ENCODE results near the gene OR6K2. TPM values are rescaled to one million over a fixed set of nuclear protein-coding genes. Genes with fewer than 3 reads are reported as not detected.
A peak's percentile ranks its signal among the peaks of the same experiment; 100 is the strongest.

Gene OR6K2
- total RNA-seq, 3 donors from 2014 or later (not counting 1 experiment from before 2014, with no cell fraction given), result not detected

DNA sequence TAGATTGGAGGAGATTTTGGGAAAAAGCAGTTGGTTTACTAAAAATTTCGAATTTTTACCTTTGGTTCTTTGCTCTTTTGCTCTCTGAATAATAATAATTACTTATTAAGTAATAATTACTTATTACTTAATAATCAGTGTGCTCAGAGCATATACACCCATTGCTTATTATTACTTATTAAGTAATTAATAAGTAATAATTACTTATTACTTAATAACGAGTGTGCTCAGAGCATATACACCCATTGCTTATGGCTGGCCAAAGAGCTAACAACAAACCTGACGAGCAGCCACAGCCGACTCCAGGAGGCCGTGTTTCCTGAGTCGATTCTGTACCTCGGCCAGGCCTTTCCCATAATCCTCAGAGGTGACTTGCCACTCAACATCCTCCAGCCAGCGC lies 34.4 kb downstream of the OR6K2 start:
- Mint-ChIP-seq H3K4me1 (no peaks in the 10 kb centered on the region), H3K27ac (no peak overlapping the region), H3K36me3 (no peaks in the 10 kb centered on the region), H3K4me3 (no peak overlapping the region), H3K9me3 (no peaks in the 10 kb centered on the region), H3K27me3 (ENCODE audit: low read depth in 2 of 2) (peaks cover 3 to 11% of the 10 kb centered on the region in 2 donors)
- Histone ChIP-seq H3K27me3 (ENCODE audit: control insufficient read depth, insufficient read depth, low read length) (no peaks in the 10 kb centered on the region), H3K4me1 (ENCODE audit: control insufficient read depth, insufficient read depth, low read length) (no peaks in the 10 kb centered on the region), H3K36me3 (ENCODE audit: control insufficient read depth, insufficient read depth, low read length) (no peaks in the 10 kb centered on the region), H3K9me3 (ENCODE audit: control insufficient read depth, insufficient read depth, low read length) (no peaks in the 10 kb centered on the region), H3K4me3 (ENCODE audit: low read length) (no peak overlapping the region), H3K27ac (ENCODE audit: low read length) (no peak overlapping the region)
- no peak for TF ChIP-seq CTCF (IDR thresholded peaks at IDR 0.05)
- intact Hi-C loops (cut with micrococcal nuclease), result no loop called here
- DNase-seq (no peak), ATAC-seq (no peak)
- 82% methylated on average over 7 of the region's 8 CpGs for WGBS (ENCODE audit: insufficient coverage)

GRCh38 chr1:158654571-158654970 lies 45.9 kb downstream of the OR6K2 start:
- Histone ChIP-seq H3K4me1 (ENCODE audit: control insufficient read depth, insufficient read depth, low read length) (no peaks in the 10 kb centered on the region), H3K27ac (ENCODE audit: low read length) (no peak overlapping the region), H3K4me3 (ENCODE audit: low read length) (no peak overlapping the region), H3K27me3 (ENCODE audit: control insufficient read depth, insufficient read depth, low read length) (peaks cover 2% of the 10 kb centered on the region), H3K9me3 (ENCODE audit: control insufficient read depth, insufficient read depth, low read length) (no peaks in the 10 kb centered on the region), H3K36me3 (ENCODE audit: control insufficient read depth, insufficient read depth, low read length) (no peaks in the 10 kb centered on the region)
- Mint-ChIP-seq H3K27ac (no peak overlapping the region), H3K27me3 (ENCODE audit: low read depth in 2 of 2) (peaks cover 2 to 6% of the 10 kb centered on the region in 2 donors), H3K9me3 (no peaks in the 10 kb centered on the region), H3K36me3 (no peaks in the 10 kb centered on the region), H3K4me1 (no peaks in the 10 kb centered on the region), H3K4me3 (no peak overlapping the region)
- intact Hi-C loops (cut with micrococcal nuclease), result no loop called here
- TF ChIP-seq CTCF (IDR thresholded peaks at IDR 0.05), result no peak
- WGBS (ENCODE audit: insufficient coverage), result 33% methylated on average over 6 of the region's 6 CpGs
- ATAC-seq (no peak), DNase-seq (peak in 1 of 2 donors; percentile 3)

DNA sequence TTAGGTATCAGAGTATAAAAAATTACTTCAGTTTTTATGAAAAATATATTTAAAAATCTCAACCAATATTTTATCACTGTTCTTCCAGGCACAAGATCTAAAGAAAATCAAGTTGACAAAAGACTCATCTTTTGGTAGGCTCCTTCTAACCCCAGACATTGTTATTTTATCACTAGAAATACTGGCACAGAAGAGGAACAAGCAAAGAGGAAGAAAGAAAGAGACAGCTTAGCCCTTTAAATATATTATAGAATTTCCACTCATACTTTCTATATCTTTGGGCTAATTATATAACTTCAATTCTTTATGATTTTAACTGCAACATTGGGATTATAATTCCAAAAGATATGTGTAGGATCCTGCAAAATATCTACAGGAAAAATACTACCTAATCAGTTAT lies 46.4 kb downstream of the OR6K2 start:
- no peak for ATAC-seq
- no peak overlapping the region for H3K4me3 Mint-ChIP-seq
- intact Hi-C loops (cut with micrococcal nuclease), result no loop called here

More for the DNA sequence above, 46.4 kb downstream of the OR6K2 start:
- no peaks in the 10 kb centered on the region for H3K36me3 ChIP-seq (ENCODE audit: control insufficient read depth, insufficient read depth, low read length)
- Mint-ChIP-seq H3K36me3 (no peaks in the 10 kb centered on the region), H3K27ac (no peak overlapping the region), H3K9me3 (no peaks in the 10 kb centered on the region), H3K4me1 (no peaks in the 10 kb centered on the region), H3K27me3 (ENCODE audit: low read depth in 2 of 2) (peaks cover 2 to 6% of the 10 kb centered on the region in 2 donors)
- no peaks in the 10 kb centered on the region for H3K9me3 ChIP-seq (ENCODE audit: control insufficient read depth, insufficient read depth, low read length)
- TF ChIP-seq CTCF (IDR thresholded peaks at IDR 0.05), result no peak
- H3K4me1 ChIP-seq (ENCODE audit: control insufficient read depth, insufficient read depth, low read length), result no peaks in the 10 kb centered on the region
- H3K27ac ChIP-seq (ENCODE audit: low read length), result no peak overlapping the region
- H3K4me3 ChIP-seq (ENCODE audit: low read length), result no peak overlapping the region
- peaks cover 2% of the 10 kb centered on the region for H3K27me3 ChIP-seq (ENCODE audit: control insufficient read depth, insufficient read depth, low read length)
- no peak for DNase-seq
